ENCODE results near the gene ITGA1.

DNA sequence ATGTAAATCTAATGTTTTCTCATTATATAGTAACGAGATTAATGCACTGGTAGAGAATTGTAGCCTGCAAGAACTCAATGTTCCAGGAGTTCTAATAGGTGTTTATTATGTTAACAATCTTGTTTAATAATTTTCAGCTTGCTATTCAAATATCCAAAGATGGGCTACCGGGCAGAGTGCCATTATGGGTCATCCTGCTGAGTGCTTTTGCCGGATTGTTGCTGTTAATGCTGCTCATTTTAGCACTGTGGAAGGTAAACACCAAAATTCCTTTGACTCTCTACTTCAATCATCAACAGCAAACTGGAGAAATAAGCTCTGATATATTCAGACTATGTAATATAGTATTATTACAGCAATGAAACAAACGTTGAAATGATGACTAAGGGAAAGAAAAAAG is 159.5 kb downstream of the ITGA1 start:
- TF ChIP-seq CTCF (IDR thresholded peaks at IDR 0.05) (no peak), POLR2A (IDR thresholded peaks at IDR 0.05) (no peak)

Measured in breast epithelium (tissue), 3 donors.